ENCODE measurements around the gene MRTO4. TPM values are rescaled to one million over a fixed set of nuclear protein-coding genes. Genes with fewer than 3 reads are reported as not detected.
A peak's percentile ranks its signal among the peaks of the same experiment; 100 is the strongest.
"Not testable (repeated sequence)": the region's sequence is repeated elsewhere in the genome, so short reads cannot be mapped to it uniquely, and the experiment has no call there.

Gene MRTO4
- total RNA-seq, 1 donor from 2014 or later = 14.8 TPM

GRCh38 chr1:19220991-19221390 lies 30.6 kb upstream of the MRTO4 start:
- DNase-seq (ENCODE audit: low spot score) = no peak
- intact Hi-C loops (cut with DNase I) = no loop called here

DNA sequence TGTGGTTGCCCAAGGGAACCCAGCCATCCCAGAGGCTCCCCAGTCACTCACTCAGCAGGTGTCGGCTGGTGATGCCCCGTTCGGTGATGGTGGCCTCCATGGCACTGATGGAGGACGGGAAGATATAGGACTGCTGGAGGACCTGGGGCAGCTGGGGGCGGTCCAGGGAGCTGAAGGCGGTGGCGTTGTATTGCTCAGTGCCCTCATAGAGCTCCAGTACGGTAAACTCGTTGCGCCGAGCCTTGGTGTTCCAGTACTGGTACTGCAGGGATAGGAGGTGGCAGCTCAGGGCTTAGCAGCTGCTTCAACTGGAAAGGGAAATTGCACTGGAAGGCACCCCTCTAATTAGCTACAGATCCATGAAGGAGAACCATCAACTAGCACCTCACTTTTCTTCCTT lies 29.0 kb upstream of the MRTO4 start:
- intact Hi-C loops (cut with DNase I) = no loop called here
- DNase-seq (ENCODE audit: low spot score) = no peak

DNA sequence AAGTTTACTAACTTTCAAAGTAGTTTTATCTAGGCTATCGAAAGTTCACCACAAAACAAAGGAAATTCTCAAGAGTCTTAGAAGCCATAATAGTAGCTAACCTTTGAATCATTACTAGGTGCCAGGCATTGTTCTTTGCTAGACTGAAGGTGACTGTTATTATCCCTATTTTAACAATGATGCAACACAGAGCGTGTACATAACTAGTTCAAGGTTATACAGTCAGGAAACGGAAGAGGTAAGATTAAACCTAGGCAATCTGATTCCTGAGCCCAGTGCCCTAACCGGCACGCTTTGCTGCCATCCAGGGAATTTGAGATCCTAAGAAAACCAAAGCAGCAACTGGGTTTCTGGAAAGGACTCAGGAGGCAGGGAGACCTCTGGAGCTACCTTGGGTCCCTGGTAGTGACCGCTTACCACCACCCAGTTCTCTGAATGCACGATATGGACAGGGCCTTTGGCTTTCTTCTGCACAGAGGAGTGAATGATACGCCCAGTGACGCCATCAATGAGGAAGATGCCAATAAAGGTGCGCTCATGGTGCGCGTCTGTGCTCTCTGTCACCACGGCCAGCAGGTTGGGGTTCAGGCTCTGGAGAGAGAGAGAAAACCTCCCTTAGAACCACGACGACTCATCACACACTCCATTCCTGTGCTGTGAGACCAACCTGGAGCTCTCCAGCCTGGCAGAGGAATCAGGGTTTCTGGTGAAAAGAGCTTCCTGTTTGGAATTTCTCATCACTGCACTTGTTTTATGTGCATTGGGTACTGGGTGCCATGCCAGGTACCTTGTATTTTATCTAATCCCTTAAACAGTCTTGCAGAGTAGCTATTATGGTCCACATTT lies 28.4 kb upstream of the MRTO4 start:
- intact Hi-C loops (cut with DNase I) = no loop called here
- DNase-seq (ENCODE audit: low spot score) = no peak

- DNase-seq (ENCODE audit: low spot score) = no peak
- intact Hi-C loops (cut with DNase I) = no loop called here
Measured at GRCh38 chr1:19229229-19229628, 22.4 kb upstream of the MRTO4 start.

DNA sequence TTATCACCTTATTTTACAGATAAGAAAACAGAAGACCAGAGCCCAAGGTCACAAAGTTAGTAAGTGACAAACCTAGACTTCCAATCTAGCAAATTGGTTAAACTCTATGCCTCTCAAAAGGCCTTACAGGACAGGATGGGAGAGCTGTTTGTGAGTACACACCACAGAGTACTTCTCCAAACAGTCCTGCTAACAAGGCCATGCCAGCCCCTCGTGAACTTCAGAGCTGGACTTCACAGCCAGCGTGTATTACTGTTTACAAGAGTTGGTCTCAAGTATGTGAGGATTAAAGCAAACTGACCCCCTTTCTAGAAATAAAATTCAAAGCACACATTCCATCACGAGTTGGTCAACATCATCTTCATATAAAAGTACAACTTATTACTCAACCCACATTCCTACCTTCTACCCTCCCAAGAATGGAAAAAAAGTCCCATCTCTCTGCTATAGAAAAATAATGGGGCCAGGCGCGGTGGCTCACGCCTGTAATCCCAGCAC lies 21.7 kb upstream of the MRTO4 start:
- DNase-seq (ENCODE audit: low spot score) = no peak
- intact Hi-C loops (cut with DNase I) = no loop called here

GRCh38 chr1:19231736-19232523 lies 19.7 kb upstream of the MRTO4 start:
- intact Hi-C loops (cut with DNase I); DNase-seq (ENCODE audit: low spot score): not testable (repeated sequence)

DNA sequence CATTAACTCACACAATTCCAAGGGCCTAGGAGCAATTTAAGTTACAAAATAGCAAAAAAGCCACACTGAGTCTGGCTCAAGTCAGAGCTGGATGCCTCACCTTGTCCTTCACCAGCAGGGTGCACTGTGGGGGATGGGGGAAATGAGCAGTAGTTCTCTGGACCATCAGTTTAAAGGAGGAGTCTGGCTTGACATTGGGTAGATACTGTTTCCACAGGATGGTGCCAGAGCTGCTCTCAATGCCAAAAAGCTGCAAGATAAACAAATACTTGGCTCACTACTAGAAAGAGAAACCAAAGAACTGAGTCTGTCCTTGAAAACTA lies 19.1 kb upstream of the MRTO4 start:
- DNase-seq (ENCODE audit: low spot score) = no peak
- intact Hi-C loops (cut with DNase I) = no loop called here

DNA sequence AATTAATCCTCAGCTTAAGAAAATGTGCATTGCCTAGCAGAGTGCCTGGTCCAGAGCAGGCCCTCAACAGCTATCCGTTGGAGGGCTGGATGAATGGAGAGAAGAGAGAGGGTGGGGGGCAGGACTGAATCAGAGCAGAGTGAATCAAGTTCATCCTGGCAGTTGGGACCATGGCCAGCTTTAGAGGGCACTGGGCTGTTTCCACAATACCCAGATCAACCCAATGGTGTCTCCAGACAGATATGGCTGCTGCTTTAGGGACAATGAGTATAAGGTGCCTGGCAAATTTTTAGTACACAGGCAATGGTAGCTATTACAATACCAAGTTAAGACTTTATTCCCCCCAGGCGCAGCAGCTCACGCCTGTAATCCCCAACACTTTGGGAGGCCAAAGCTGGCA lies 17.4 kb upstream of the MRTO4 start:
- intact Hi-C loops (cut with DNase I) = no loop called here
- DNase-seq (ENCODE audit: low spot score) = no peak

DNA sequence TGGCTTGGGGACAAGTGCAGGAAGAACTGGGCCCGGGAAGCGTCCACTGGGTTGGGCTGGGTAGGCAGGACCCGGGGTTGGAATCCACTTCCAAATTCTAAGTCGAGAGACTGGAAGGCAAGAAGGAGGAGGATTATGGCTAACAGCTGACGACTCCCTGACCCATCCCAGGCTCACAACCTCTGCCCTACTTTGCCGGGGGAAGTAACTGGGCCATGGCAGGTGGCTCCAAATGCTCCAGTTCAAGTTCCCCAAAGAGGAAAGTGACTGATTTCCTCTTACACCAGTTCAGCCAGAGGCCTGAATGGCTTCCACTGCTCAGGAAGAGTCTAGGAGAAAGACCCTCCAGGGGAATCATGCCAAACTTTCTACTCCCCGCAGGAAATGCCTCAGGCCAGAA lies 11.7 kb upstream of the MRTO4 start:
- intact Hi-C loops (cut with DNase I) = loop anchor here (5.0 kb wide), 1 partner anchor 63 kb away; no protein-coding TSS in a partner anchor
- no peak for DNase-seq (ENCODE audit: low spot score)

DNA sequence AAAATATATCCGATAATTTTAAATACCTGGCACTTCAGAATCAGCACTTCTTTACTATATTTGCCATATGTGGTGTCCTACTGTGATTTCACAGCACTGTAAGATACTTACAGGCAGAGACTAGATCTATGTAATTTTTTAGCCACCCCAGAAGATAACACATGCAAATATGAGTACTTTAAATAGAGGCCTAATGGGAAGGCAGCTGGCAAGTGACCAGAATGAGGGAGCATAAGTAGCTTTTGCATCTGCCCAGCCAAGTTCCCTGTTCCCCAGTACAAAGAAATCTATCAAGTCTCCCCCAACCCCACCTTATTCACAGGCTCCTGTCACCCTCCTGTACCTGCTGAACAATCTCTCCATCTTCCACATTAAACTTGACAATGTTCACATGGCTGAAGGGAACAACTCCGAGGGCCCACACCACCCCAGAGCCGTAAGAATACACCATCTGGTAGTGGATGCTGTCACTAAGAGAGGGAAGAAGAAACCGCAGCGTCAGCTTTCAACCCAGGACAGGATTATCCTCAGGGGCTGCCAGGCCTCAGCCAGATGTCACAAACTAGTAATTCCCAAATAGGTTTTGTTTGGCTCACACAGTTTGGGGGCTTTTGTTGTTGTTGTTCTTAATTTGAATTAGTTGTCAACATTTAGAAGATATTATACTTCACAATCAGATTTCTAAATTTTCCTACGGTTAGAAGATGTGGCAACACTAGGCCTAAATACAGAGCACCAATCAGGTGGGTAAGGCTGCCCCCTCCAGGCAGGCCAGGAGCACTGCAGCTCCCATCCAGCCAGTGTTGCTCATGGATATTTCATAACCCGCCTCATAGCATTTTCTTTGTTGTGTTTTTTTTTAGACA lies 10.7 kb upstream of the MRTO4 start:
- intact Hi-C loops (cut with DNase I) = loop anchor here (5.0 kb wide), 1 partner anchor 64 kb away; no protein-coding TSS in a partner anchor
- peak; percentile 82 for DNase-seq (ENCODE audit: low spot score)

DNA sequence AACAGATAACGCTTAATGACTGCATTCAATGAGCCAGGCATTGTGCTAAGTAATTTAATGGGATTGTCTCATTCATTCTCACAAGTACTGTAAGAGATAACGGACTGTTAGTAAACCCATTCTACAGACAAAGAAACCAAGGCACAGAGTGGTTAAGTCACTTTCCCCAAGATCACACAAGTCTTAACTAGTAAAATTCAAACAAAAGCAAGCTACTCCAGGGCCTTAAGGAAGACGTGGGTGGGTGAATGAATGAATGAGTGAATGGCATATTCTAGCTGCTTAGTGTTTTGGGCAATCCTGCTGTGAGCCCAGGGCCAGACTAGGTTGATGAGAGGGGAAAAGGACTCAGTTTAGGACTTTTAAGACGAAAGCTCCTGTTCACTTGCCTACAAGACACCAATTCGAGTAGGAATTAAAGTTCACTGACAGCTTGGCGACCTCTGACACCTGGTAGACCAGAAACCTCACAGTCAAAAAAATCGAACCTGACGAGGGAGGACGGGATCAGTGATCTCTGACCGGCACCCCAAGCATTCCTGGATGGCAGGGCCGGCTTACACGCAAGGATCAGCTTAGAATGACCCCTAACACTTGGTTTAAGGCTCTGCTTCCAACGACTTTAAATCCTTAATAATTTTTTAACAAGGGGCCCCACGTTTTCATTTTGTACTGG lies 838 bp upstream of the MRTO4 start:
- intact Hi-C loops (cut with DNase I) = loop anchor here (5.0 kb wide), 2 partner anchors 38 to 62 kb away; partner anchors contain the start of genes AKR7A2, SLC66A1 and UBR4
- no peak for DNase-seq (ENCODE audit: low spot score)

- intact Hi-C loops (cut with DNase I) = loop anchor here (5.0 kb wide), 2 partner anchors 42 to 58 kb away; partner anchors contain the start of genes AKR7A2, SLC66A1 and UBR4
- no peak for DNase-seq (ENCODE audit: low spot score)
Measured at GRCh38 chr1:19254416-19254815, 2.8 kb downstream of the MRTO4 start.

GRCh38 chr1:19255288-19255687 lies 3.7 kb downstream of the MRTO4 start:
- no peak for DNase-seq (ENCODE audit: low spot score)
- intact Hi-C loops (cut with DNase I) = loop anchor here (5.0 kb wide), 1 partner anchor 397 kb away; no protein-coding TSS in a partner anchor

GRCh38 chr1:19256301-19256700 lies 4.7 kb downstream of the MRTO4 start:
- DNase-seq (ENCODE audit: low spot score) = not testable (repeated sequence)
- intact Hi-C loops (cut with DNase I) = loop anchor here (5.0 kb wide), 1 partner anchor 396 kb away; no protein-coding TSS in a partner anchor

- no peak for DNase-seq (ENCODE audit: low spot score)
- intact Hi-C loops (cut with DNase I) = loop anchor here (5.0 kb wide), 1 partner anchor 395 kb away; no protein-coding TSS in a partner anchor
Measured at GRCh38 chr1:19257178-19257914, 5.7 kb downstream of the MRTO4 start.

DNA sequence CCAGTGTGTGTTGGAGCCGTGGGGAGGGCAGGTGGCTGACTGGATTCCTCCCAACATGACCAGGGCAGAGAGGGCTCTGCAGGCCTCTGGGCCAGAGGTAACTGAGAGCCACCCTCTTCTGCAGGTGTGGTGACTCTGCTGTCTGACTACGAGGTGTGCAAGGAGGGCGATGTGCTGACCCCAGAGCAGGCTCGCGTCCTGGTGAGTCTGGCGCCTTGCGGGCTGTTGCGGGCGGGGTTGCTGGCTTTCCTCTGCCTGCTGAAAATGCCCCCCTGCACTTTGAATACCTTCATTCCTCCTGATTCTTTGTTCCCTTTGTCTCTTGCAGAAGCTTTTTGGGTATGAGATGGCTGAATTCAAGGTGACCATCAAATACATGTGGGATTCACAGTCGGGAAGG lies 6.7 kb downstream of the MRTO4 start:
- no peak for DNase-seq (ENCODE audit: low spot score)
- intact Hi-C loops (cut with DNase I) = loop anchor here (5.0 kb wide), 1 partner anchor 394 kb away; no protein-coding TSS in a partner anchor

DNA sequence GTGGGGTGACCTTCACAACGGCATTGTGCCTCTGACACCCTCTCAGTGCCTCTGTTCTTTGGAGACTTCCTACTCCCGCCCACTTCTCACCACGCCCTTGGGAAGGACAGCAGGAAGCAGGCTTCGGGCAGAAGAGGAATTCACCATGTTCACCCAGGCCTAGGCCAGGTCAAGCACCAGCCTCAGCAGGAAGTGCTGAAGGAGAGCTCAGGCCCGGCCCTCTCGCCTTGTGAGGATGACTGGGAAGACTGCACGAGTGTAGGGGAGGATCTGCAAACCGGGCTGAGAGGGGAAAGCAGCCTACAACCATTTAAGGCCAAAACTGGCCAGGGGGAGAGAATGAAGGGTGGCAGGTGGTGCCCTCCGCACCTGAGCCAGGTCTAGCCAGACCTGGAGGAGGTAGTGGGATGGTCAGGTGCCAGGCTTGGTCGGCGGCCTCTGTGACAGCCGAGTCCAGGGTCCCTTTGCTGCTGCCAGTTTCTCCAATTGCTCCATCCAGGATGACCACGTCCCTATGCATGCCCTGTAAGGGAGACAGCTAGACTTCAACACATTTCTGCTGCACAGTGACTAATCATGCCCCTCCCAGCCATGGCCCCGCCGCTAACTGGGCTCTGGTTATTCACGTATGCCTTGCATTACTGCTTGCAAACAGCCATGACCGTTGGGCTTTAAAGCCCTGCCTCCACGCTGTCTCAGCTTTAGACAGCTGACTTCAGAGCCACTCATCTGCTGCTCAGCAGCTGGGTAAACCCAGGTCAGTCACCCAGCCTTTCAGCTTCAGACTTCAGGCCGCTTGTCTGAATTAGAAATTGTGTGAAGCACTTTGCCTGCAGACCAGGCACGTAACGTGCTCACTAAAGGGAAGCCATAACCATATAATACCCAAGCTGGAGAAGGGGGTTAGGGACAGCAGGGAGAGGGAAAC lies 8.9 kb downstream of the MRTO4 start:
- intact Hi-C loops (cut with DNase I) = no loop called here
- DNase-seq (ENCODE audit: low spot score) = no peak

Data from cardiac septum (tissue), 1 donor.